T-helper 9 cell (primary cell): Measurements from ENCODE around the gene MKI67.
"Not testable (repeated sequence)": the region's sequence is repeated elsewhere in the genome, so short reads cannot be mapped to it uniquely, and the experiment has no call there.

Experiments
- DNase-seq: peaks from one replicate; pipeline ENCODE4 v3.0.0-alpha.2; 2020

MKI67 gene

DNA sequence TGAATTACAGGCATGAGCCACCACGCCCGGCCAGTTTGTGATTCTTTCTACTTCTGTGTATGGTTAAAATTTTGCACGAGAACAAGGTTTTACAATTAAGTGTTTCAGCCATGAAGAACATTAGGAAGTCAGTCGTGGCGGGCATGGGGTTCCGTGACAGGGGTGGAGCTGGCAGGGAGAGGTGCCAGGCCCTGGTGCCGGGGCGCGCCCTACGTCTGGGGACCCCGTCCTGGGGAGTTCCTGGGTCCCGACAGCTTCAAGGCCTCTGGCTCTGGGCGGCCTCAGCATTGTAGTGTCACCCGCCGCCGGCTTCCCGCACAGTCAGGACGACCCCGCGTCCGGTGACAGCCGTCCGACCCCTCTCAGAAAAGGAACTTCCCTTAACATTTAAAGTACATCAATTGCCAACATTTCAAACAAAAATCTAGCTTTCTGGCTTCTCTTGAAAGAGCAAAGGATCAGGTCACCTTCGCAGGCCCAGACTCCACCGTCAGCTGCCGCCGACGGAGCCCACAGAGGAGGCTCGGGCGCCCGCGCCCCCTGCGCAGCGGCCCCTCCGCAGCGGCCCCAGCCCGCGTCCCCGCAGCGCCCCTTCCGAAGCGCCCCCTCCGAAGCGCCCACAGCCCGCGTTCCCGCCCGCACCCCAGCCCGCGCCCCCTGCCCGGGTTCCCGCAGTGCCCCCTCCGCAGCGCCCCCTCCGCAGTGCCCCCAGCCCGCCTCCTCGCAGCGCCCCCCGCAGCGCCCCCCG is 23.2 kb upstream of the MKI67 start:
- DNase-seq = no peak

DNA sequence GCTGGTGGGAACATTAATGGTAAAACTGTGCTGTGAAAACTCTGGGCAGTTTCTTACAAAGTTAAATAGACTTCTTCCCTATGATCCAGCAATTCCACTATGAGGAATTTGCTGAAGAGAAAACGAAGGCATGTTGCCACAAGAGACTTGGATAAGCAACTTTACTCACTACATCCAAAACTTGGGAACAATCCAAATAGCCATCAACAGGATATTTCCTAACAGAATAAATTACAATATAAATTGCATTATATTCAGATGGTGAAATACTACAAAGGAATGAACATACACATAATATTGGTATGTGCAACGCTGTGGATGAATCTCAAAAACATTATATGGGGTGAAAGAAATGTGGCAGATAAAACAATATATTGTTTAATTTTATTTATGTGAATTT is 21.4 kb upstream of the MKI67 start:
- no peak for DNase-seq

DNA sequence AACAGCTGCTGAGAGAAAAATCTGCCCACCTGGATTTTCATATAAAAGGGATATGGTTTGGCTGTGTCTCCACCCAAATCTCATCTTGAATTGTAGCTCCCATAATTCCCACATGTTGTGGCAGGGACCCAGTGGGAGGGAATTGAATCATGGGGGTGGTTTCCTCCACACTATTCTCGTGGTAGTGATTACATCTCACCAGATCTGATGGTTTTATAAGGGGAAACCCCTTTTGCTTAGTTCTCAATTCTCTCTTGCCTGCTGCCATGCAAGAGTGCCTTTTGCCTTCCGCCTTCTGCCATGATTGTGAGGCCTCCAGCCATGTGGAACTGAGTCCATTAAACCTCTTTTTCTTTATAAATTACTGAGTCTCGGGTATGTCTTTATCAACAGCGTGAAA is 20.8 kb upstream of the MKI67 start:
- DNase-seq = no peak

GRCh38 chr10:128144547-128144946 is 18.3 kb upstream of the MKI67 start:
- DNase-seq = no peak

- DNase-seq = no peak
Measured at GRCh38 chr10:128143531-128143930, 17.3 kb upstream of the MKI67 start.

DNA sequence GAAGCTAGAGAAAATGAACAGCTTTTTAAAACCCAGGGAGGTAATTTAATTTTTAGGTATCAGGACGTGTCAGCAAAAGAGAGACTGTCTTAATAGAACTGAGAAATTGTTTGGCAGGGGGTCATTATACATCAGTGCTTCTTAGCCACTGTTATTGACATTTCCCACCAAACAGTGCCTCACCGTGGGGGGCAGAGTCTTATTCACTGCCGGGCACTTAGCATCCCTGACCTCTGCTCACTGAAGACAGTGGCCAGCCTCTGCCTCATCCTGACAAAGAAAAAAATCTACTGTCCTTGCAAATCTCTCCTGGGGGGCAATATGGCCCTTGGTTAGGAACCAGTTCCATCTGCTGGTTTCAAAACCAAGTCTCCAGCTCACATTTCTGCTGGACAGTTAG is 14.2 kb upstream of the MKI67 start:
- DNase-seq = no peak

GRCh38 chr10:128138429-128138828 is 12.2 kb upstream of the MKI67 start:
- DNase-seq = not testable (repeated sequence)

DNA sequence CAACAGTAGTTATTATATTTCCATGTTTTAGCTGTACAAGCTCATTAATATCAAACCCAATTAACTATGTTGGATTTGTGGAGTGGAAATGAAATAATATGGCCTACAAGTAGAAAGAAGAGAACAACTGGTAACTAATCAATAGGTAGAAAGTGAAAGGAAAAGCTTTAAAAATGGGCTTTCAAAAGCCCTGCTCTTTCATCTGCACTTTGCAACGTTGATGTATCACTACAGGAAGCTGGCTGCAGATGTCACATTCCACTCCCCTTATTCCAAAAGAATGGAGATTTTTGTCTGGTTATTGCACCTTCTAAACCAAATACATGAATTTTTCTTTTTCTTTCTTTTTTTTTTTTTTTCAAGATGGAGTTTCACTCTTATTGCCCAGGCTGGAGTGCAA is 11.7 kb upstream of the MKI67 start:
- DNase-seq = no peak

DNA sequence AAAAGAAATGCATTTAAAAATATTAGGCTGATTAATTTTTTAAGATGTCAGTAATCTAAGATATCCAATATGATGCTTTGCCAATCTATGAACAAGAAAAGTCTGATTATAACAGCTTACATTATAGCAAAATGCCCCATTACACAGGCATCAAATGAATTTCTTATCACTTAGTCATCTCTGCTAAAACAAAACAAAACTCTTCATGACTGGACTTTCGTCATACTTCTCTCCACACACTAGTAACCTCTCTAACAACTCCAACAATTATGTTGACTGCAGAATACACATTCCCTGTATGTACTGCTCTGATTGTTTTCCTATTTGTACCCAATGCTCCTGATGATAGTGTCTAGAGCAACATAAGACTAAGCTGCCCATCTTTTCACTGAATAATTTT is 3.8 kb upstream of the MKI67 start:
- DNase-seq = no peak

- DNase-seq = no peak
Measured at GRCh38 chr10:128128582-128128981, 2.4 kb upstream of the MKI67 start.

- DNase-seq = no peak
Measured at GRCh38 chr10:128125416-128125943, 743 bp downstream of the MKI67 start.

GRCh38 chr10:128124813-128125403 is 1.3 kb downstream of the MKI67 start:
- no peak for DNase-seq

- DNase-seq = no peak
Measured at GRCh38 chr10:128123846-128124245, 2.4 kb downstream of the MKI67 start.

- DNase-seq = no peak
Measured at GRCh38 chr10:128122931-128123330, 3.3 kb downstream of the MKI67 start.

DNA sequence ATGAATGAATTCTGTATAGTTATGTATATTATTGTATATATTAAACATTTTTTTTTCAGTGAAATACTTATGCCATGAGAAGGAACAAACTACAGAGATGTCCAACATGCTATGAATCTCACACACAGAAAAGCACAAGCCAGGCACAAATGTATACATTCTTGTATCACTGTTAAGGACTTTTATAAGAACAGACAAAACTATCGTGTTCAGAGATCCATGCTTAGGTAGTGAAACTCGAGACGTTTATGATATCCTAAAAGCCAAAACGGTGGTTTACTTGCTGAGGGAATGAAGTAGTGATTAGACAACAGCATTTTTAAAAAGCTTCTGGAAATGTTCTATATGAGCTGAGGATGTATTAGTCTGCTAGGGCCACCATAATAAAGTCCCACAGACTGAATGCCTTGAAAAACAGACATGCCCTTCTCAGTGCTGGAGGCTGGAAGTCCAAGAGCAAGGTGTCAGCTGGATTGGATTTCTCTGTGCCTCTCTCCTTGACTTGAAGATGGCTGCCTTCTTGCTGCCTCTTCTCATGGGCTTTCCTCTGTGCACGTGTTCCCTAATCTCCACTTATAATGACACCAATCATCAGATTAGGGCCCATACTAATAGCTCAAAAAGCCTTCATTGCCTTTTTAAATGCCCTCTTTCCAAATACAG is 4.3 kb downstream of the MKI67 start:
- no peak for DNase-seq

DNA sequence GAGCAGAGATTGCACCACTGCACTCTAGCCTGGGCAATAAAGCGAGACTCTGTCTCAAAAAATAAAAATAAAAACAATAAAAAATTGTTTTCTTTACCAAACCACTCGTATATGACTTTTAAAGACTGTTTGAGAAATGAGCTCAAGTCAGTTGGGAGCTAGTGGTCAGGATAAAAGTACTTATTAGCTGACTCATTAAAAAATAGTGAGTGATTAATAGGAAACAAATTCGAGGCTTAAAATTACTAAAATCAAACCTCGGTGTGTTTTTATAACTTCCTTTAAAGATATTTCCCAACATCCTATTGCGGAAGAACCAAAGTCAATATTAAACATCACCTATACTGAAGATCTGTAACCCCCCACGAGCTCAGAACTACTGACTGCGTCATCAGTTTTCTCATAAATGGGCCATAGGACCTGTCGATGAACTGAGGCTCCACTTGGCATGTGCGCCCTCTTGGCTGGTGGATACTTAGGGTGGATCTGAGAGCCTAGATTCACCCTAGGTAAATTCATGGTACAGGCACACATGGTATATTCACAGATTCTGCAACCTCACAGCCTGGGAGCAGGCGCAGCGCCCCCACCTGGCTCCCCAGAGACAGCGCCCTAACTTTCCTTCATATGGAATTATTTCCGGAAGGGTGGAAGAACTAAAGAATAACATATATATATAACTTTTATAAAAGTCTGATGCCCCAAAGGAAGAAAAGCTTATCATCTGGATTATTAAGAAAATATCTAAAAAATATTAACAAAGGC is 9.2 kb downstream of the MKI67 start:
- DNase-seq = no peak

- no peak for DNase-seq
Measured at GRCh38 chr10:128116187-128116586, 10.0 kb downstream of the MKI67 start.

DNA sequence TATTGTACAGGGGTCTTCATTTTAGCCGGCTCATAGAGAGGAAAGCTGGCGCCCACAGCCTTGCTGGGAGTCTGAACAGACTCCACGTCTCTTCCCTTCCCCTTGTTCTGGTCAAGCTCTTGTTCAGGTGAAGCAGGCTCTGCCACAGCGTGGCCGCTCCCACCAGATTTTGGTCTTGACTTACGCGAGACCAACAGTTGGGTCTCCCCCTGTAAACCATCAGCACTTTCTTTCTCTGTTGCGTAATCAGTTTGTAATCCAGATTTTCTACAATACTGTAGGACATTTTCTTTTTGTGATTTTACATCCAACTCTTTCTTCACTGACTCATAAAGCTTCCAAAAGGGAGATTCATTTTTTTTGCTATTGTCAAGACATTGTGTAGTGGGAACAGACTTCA is 10.9 kb downstream of the MKI67 start:
- DNase-seq = no peak

GRCh38 chr10:128114901-128115300 is 11.3 kb downstream of the MKI67 start:
- no peak for DNase-seq

DNA sequence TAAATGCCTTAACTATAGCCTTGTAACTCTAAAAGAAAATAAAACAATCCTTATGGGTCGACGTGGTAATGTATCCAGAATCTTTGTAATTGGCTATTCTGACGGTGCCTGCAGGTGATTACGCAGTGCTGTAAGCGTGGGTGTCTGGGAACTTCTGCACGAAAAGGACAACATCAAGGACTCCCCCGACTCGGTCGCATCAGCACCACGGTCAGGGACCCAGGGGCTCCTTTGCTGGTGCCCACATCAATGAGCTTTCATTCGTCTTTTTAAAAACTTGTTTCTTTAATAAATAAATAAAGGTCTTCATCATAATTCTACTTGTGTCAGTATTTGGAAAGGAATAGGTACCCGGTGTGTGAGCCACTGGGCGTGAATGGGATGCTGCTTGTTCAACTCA is 13.2 kb downstream of the MKI67 start:
- no peak for DNase-seq

DNA sequence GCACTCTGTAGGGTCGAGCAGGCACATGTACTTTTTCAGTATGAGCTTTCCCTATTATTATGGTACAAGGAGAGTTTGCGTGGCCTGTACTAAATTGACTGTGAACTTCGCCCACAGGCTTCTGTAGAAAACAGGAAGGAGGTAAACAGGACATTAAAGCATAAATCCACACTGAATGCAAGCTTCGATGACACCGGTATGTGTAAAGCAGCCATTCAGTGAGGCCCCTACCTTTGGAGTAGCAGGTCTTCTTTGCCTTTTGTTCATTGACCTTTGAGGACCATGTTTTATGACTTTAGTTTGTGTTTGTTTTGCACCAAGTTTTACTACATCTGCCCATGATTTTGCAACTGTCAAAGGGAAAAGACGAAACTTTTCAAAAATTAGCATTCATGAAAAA is 14.5 kb downstream of the MKI67 start:
- no peak for DNase-seq

- no peak for DNase-seq
Measured at GRCh38 chr10:128110339-128110738, 15.9 kb downstream of the MKI67 start.

GRCh38 chr10:128109707-128110106 is 16.5 kb downstream of the MKI67 start:
- no peak for DNase-seq
